HG03457 (cell line): ENCODE measurements around the gene VARS2.
"Not testable (repeated sequence)": the region's sequence is repeated elsewhere in the genome, so short reads cannot be mapped to it uniquely, and the experiment has no call there.

Experiments used
- ATAC-seq: cut with Tn5 transposase; IDR thresholded peaks from one replicate; pipeline ENCODE4 v1.9.1; 2021; ENCODE audit warnings: moderate number of reproducible peaks; ENCODE audit not compliant: unreplicated experiment

Gene VARS2

GRCh38 chr6:30898750-30899360, 15.2 kb upstream of the VARS2 start:
- ATAC-seq, result no peak

GRCh38 chr6:30900863-30901417, 13.1 kb upstream of the VARS2 start:
- no peak for ATAC-seq

GRCh38 chr6:30901436-30901835, 12.6 kb upstream of the VARS2 start:
- no peak for ATAC-seq

GRCh38 chr6:30902196-30902595, 11.8 kb upstream of the VARS2 start:
- not testable (repeated sequence) for ATAC-seq

- no peak for ATAC-seq
Measured at GRCh38 chr6:30902709-30903108, 11.3 kb upstream of the VARS2 start.

- no peak for ATAC-seq
Measured at GRCh38 chr6:30903236-30903635, 10.8 kb upstream of the VARS2 start.

GRCh38 chr6:30907290-30907757, 6.7 kb upstream of the VARS2 start:
- not testable (repeated sequence) for ATAC-seq

GRCh38 chr6:30907758-30908591, 6.1 kb upstream of the VARS2 start, which contains the start of gene GTF2H4:
Gene GTF2H4, plus strand, starts transcription at chr6:30908207.
- ATAC-seq, result peak; percentile 83

DNA sequence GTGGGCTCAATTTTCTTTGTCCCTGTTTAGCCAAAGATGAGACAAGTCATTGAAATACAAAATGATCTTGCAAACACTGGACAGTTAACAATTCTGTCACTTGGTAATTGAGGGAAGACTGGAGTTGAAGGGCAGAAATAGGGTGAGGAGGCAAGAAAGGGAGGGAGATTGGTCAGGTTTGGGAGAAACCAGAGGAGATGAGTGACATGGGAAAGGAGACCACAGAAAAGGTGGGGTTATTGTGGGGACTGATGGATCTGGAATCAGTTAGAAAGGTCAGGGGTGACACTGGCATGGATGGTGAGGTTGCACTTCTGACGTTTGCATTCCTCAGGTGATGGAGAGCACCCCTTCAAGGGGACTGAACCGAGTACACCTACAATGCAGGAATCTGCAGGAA, 5.3 kb upstream of the VARS2 start:
- ATAC-seq, result no peak

DNA sequence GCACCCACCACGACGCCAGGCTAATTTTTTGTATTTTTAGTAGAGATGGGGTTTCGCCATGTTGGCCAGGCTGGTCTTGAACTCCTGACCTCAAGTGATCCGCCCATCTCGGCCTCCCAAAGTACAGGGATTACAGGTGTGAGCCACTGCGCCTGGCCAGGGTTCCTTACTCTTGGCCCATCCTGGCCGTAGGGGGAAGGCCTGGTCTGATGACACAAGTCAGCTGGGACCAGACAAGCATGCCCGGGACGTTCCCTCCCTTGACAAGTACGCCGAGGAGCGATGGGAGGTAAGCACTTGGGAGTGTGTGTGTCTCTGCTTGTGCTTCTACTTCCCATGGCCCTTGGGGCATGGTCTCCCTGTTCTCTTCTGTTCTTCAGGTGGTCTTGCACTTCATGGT, 3.6 kb upstream of the VARS2 start:
- not testable (repeated sequence) for ATAC-seq

DNA sequence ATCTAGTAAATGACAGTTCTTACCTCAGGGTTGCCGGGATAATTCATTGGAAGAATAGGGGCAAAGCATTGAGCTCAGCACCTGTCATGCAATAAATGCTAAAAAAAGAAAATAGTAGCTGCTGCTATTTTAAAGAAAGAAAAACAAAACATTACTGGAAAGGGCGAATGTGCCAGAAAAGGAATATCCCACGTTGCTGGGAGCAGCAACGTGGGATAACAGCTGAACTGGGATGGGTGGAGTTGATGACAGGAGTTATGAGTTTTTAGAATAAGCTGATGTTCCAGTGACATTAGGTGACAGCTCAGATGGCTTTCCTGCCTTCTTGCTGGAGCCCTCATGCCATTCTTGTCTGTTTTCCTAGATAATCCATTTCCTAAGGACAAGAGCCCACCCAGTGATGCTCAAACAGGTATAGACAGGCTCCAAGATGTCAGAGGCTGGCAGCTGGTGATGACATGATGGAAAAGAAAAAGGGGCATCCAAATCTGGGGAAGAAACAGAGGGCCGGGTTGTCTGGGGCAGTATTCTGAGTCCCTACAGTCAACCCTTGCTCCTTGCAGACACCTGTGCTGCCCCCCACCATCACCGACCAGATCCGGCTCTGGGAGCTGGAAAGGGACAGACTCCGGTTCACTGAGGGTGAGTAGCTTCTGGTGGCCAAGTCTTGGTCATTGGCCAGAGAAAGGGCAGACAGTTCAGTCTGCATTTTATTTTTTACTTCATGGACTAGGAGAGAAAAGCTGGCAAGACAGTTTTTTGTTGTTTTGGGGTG, 1.1 kb upstream of the VARS2 start:
- ATAC-seq, result no peak

DNA sequence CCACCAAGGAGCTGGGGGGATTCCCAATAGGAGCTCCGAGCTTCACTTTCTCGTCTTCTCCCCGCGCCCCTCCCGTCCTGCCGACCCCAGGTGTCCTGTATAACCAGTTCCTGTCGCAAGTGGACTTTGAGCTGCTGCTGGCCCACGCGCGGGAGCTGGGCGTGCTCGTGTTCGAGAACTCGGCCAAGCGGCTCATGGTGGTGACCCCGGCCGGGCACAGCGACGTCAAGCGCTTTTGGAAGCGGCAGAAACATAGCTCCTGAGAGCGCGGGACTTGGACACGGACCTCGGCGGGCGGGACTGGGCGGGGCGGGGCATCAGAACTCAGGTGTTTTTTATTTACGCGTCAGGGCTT, 340 bp upstream of the VARS2 start:
- peak; percentile 4 for ATAC-seq

DNA sequence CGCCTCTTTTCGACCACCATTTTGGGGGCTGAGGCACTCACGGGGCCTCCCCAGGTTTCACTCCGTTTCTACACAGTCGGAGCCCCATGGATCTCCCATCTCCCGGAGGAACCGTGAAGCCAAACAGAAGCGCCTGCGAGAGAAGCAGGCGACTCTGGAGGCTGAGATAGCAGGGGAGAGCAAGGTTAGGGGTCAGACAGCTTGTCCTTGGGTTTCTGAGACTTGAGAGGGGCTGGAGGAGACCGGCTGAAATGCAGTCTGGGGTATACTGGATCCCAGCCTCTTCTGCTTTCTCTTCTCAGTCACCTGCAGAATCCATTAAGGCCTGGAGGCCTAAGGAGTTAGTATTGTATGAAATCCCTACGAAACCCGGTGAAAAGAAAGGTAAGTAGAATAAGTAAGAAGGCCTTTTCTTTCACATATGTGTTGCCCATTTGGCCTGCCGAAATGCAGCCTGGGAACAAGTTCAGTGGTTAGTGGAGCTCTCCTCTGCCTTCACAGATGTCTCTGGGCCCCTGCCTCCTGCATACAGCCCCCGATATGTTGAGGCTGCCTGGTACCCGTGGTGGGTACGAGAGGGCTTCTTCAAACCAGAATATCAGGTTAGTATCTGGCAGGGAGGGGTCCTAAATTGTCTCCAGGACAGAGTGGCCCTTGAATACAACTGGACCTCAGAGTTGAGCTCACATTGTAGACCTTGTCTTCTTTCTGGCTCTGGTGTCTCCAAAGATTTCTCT, 984 bp downstream of the VARS2 start:
- ATAC-seq, result no peak

GRCh38 chr6:30915591-30915946, 1.5 kb downstream of the VARS2 start:
- no peak for ATAC-seq

DNA sequence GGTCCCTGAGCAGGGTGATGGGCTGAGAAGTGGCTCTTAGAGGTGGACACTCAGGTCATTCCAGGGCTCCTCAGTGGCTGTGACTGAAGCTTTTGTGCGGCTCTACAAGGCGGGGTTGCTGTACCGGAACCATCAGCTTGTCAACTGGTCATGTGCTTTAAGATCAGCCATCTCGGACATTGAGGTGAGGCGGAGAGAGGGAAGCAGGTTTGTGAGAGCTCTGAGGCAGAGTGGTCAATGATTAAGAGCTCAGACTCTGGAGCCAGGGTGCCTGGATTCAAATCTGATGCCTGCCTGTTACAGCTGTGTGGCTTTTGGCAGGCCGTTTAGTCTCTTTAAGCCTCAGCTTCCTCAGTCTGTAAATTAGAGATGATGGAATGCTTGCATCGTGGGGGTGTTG, 3.0 kb downstream of the VARS2 start:
- ATAC-seq, result no peak

GRCh38 chr6:30917487-30917886, 3.4 kb downstream of the VARS2 start:
- no peak for ATAC-seq

DNA sequence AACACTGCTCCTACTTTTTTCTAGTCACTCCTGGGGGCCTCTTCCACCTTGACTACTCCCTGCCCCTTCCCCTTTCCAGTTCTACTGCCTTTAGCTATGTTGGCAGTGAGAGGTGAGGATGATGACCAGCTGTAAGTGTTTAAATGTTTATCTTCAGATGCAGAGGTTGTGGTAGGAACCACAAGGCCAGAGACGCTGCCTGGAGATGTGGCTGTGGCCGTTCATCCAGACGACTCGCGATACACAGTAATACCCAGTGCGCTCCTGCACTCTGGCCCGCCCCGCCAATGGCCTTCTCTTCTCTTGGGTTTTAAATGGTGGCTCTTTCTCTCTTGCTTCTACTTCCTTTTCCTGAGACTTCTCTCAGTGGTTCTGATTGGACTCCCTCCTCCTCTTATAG, 4.6 kb downstream of the VARS2 start:
- ATAC-seq, result no peak

DNA sequence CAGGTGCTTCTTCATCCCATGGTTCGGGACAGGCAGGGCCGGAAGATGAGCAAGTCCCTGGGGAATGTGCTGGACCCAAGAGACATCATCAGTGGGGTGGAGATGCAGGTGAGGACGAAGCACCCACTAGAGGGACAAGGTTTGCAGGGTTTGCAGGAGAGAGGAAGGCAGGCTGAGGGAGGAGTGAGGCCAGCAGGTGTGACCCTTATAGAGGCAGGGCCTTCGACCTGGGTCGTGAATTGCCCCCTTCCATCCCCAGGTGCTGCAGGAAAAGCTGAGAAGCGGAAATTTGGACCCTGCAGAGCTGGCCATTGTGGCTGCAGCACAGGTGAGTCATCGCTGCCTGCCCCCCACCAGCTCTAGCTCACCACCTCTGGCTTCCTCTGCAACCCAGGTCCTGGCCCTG, 8.4 kb downstream of the VARS2 start:
- ATAC-seq, result no peak

- not testable (repeated sequence) for ATAC-seq
Measured at GRCh38 chr6:30924040-30924627, 10.1 kb downstream of the VARS2 start.

DNA sequence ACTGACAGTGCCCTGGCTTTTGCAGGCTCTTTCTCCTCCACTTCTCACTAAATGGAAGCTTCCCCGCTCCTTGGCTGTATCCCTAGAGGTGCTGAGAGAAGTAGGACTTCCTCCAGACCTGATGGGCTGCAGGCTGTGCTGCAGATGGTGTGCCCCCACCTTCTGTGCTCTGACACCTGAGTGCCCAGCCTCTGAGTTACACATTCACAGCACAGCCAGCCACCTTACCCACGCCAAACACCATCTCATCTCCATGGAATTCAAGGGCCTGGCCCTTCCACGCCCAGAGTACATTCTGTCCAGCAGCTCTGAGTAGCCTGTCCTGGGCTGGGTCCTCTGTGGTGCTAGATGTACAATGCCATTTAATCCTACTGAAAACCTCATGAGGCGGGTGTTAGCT, 12.6 kb downstream of the VARS2 start:
- no peak for ATAC-seq
